Mesenchymal stem cell (in vitro differentiated cells and primary cell): ENCODE measurements around the gene PTPRN2.
"Not testable (repeated sequence)": the region's sequence is repeated elsewhere in the genome, so short reads cannot be mapped to it uniquely, and the experiment has no call there.

Experiments used
- DNase-seq: peaks from one replicate; pipeline ENCODE4 v3.0.0-alpha.2; 2013
- H2AFZ ChIP-seq: one replicate; pipeline ENCODE4 v1.6.1; 2013; ENCODE audit warnings: low read depth, mild to moderate bottlenecking, control low read depth, inconsistent platforms, low read length, moderate library complexity
- H2AK5ac ChIP-seq: 2 replicates; pipeline ENCODE4 v1.6.1; 2013; ENCODE audit warnings: low read length, moderate library complexity, mild to moderate bottlenecking, inconsistent platforms; ENCODE audit not compliant: severe bottlenecking
- H2BK120ac ChIP-seq: one replicate; pipeline ENCODE4 v1.6.1; 2013; ENCODE audit warnings: low read depth, mild to moderate bottlenecking, inconsistent platforms, low read length, moderate library complexity
- H2BK12ac ChIP-seq, 2 experiments: one replicate each; pipeline ENCODE4 v1.6.1; 2013; ENCODE audit warnings: inconsistent platforms in 2 of 2, low read length in 2 of 2, mild to moderate bottlenecking in 2 of 2, moderate library complexity in 2 of 2, control low read depth in 1 of 2
- H2BK15ac ChIP-seq: one replicate; pipeline ENCODE4 v1.6.1; 2013; ENCODE audit warnings: mild to moderate bottlenecking, low read depth, inconsistent platforms; ENCODE audit not compliant: poor library complexity, severe bottlenecking
- H2BK5ac ChIP-seq: 2 replicates; pipeline ENCODE4 v1.6.1; 2013; ENCODE audit warnings: low read depth, mild to moderate bottlenecking, low read length, control low read depth, inconsistent platforms; ENCODE audit not compliant: poor library complexity, severe bottlenecking
- H3K14ac ChIP-seq, 2 experiments: one replicate each; pipeline ENCODE4 v1.6.1; 2013; ENCODE audit warnings: inconsistent platforms in 2 of 2, low read length in 2 of 2, control low read depth in 1 of 2, mild to moderate bottlenecking in 1 of 2, moderate library complexity in 1 of 2
- H3K18ac ChIP-seq, 2 experiments: one replicate each; pipeline ENCODE4 v1.6.1; 2013; ENCODE audit warnings: inconsistent platforms in 2 of 2, low read length in 2 of 2, control low read depth in 1 of 2, low read depth in 1 of 2, mild to moderate bottlenecking in 1 of 2
- H3K23ac ChIP-seq, 2 experiments: one replicate each; pipeline ENCODE4 v1.6.1; 2013; ENCODE audit warnings: inconsistent platforms in 2 of 2, low read length in 2 of 2, mild to moderate bottlenecking in 2 of 2, moderate library complexity in 2 of 2, control low read depth in 1 of 2
- H3K27ac ChIP-seq: 2 replicates; pipeline ENCODE4 v1.5.1; 2013; ENCODE audit warnings: mild to moderate bottlenecking, moderate library complexity, low read length, control low read depth, inconsistent platforms; ENCODE audit not compliant: poor library complexity, severe bottlenecking
- H3K27me3 ChIP-seq, 2 experiments: 2 replicates each; pipeline versions ENCODE4 v1.6.1 to v1.7.0; 2013; ENCODE audit warnings: low read length in 2 of 2, mild to moderate bottlenecking in 2 of 2, moderate library complexity in 2 of 2, control low read depth in 1 of 2, inconsistent platforms in 1 of 2; ENCODE audit not compliant: control insufficient read depth in 1 of 2, insufficient read depth in 1 of 2
- H3K36me3 ChIP-seq, 2 experiments: 2 replicates each; pipeline versions ENCODE4 v1.6.1 to v1.7.0; 2013; ENCODE audit warnings: low read length in 2 of 2, control low read depth in 1 of 2, inconsistent platforms in 1 of 2, low read depth in 1 of 2, mild to moderate bottlenecking in 1 of 2; ENCODE audit not compliant: insufficient read depth in 2 of 2, control insufficient read depth in 1 of 2
- H3K4ac ChIP-seq, 2 experiments: one replicate each; pipeline ENCODE4 v1.6.1; 2013; ENCODE audit warnings: inconsistent platforms in 2 of 2, low read length in 2 of 2, mild to moderate bottlenecking in 2 of 2, moderate library complexity in 2 of 2, control low read depth in 1 of 2, low read depth in 1 of 2
- H3K4me1 ChIP-seq: 2 replicates; pipeline ENCODE4 v1.6.1; 2013; ENCODE audit warnings: low read depth, low read length, control low read depth; ENCODE audit not compliant: control insufficient read depth, insufficient read depth
- H3K4me2 ChIP-seq: 2 replicates; pipeline ENCODE4 v1.6.1; 2013; ENCODE audit warnings: low read length, mild to moderate bottlenecking, inconsistent platforms; ENCODE audit not compliant: poor library complexity, severe bottlenecking
- H3K4me3 ChIP-seq, 2 experiments: 2 replicates each; pipeline versions ENCODE4 v1.5.1 to v1.7.0; 2013; ENCODE audit warnings: low read length in 2 of 2, mild to moderate bottlenecking in 2 of 2, control low read depth in 1 of 2, low read depth in 1 of 2; ENCODE audit not compliant: insufficient read depth in 1 of 2
- H3K79me1 ChIP-seq: replicated peaks from 2 replicates; pipeline ENCODE4 v1.6.1; 2013; ENCODE audit warnings: mild to moderate bottlenecking, control low read depth, low read length, inconsistent platforms; ENCODE audit not compliant: poor library complexity, severe bottlenecking
- H3K9ac ChIP-seq: 2 replicates; pipeline ENCODE4 v1.7.0; 2013; ENCODE audit warnings: mild to moderate bottlenecking, low read length, moderate library complexity
- H3K9me3 ChIP-seq: 2 replicates; pipeline ENCODE4 v1.7.0; 2013; ENCODE audit warnings: mild to moderate bottlenecking, low read length; ENCODE audit not compliant: control insufficient read depth
- H4K8ac ChIP-seq: one replicate; pipeline ENCODE4 v1.6.1; 2013; ENCODE audit warnings: inconsistent platforms, mild to moderate bottlenecking, low read length, moderate library complexity
- H4K91ac ChIP-seq: one replicate; pipeline ENCODE4 v1.6.1; 2013; ENCODE audit warnings: mild to moderate bottlenecking, low read length, inconsistent platforms
- WGBS: methylation state at CpG from one replicate; pipeline ENCODE4 v1.1.7; 2013; ENCODE audit warnings: mixed read lengths; 5-methylcytosine and 5-hydroxymethylcytosine counted together

PTPRN2 gene

DNA sequence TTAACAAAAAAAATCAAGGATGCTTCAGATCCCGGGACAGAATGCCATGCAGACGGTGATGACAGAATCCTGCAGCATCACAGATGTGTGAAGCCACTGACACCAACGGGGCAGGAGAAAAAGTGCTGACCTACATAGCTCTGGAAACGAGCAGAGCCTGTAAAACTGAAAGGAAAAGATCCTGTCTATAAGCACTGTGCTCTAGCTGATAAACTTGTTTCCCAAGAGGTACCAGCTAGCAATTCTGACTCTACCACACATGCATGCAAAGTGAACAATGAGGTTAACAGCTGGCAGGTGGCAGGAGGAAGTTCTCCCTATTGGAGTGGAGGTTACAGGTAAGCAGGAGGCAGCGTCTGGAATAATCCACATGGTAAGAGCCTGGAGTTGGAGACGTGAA is 75.6 kb downstream of the PTPRN2 start:
- no peak overlapping the region for H2AFZ ChIP-seq
- no peak overlapping the region for H3K4ac ChIP-seq
- H3K23ac ChIP-seq: no peak overlapping the region
- no peak overlapping the region for H2BK12ac ChIP-seq
- H3K36me3 ChIP-seq: no peaks in the 10 kb centered on the region
- no peak for DNase-seq
- no peak overlapping the region for H2AK5ac ChIP-seq
- no peak overlapping the region for H3K14ac ChIP-seq
- H2BK5ac ChIP-seq: no peak overlapping the region
- H3K9ac ChIP-seq: no peak overlapping the region
- H3K18ac ChIP-seq: no peak overlapping the region
- H4K91ac ChIP-seq: no peak overlapping the region
- no peak overlapping the region for H3K27ac ChIP-seq
- no peaks in the 10 kb centered on the region for H3K4me1 ChIP-seq
- H2BK15ac ChIP-seq: no peak overlapping the region
- 54% methylated on average over 5 of the region's 6 CpGs for WGBS
- no peaks in the 10 kb centered on the region for H3K79me1 ChIP-seq
- H4K8ac ChIP-seq: no peak overlapping the region
- no peak overlapping the region for H2BK120ac ChIP-seq
- H3K9me3 ChIP-seq: peaks cover 24% of the 10 kb centered on the region
- H3K4me2 ChIP-seq: no peak overlapping the region
- no peak overlapping the region for H3K4me3 ChIP-seq
- no peaks in the 10 kb centered on the region for H3K27me3 ChIP-seq

DNA sequence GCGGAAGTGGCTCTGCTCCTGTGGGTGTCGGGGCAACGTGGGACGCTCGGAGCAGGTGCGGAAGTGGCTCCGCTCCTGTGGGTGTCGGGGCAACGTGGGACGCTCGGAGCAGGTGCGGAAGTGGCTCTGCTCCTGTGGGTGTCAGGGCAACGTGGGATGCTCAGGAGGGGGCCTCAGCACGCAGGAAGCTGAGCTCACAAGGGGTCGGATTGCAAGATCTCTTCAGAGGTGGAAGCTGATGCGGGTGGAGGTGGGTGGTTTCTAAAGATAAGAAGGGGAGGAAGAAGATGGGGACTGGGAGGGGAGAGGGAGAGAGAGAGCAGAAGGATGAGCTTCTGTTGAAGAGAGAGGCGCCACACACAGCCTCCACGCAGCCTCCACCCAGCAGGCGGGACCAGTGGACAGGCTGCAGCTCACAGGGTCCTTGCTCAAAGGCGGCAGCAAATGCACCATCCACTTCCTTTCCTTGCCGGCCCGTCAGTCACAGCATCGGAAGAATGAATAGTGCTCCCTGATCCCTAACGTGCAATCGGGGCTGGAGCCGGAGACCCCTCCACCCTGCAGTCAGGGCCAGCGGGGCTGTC is 78.7 kb downstream of the PTPRN2 start:
- no peak overlapping the region for H2BK12ac ChIP-seq
- WGBS: 85% methylated on average over 20 of the region's 27 CpGs
- no peak overlapping the region for H4K91ac ChIP-seq
- no peak overlapping the region for H3K23ac ChIP-seq
- H4K8ac ChIP-seq: no peak overlapping the region
- H3K9ac ChIP-seq: no peak overlapping the region
- no peak overlapping the region for H2AFZ ChIP-seq
- H2BK5ac ChIP-seq: no peak overlapping the region
- H3K9me3 ChIP-seq: peaks cover 40% of the 10 kb centered on the region
- no peak overlapping the region for H2AK5ac ChIP-seq
- no peak overlapping the region for H2BK120ac ChIP-seq
- H2BK15ac ChIP-seq: no peak overlapping the region
- H3K4ac ChIP-seq: no peak overlapping the region
- no peaks in the 10 kb centered on the region for H3K4me1 ChIP-seq
- no peak overlapping the region for H3K27ac ChIP-seq
- H3K36me3 ChIP-seq: no peaks in the 10 kb centered on the region
- H3K79me1 ChIP-seq: no peaks in the 10 kb centered on the region
- no peak overlapping the region for H3K4me2 ChIP-seq
- H3K18ac ChIP-seq: no peak overlapping the region
- DNase-seq: no peak
- H3K4me3 ChIP-seq: no peak overlapping the region
- no peaks in the 10 kb centered on the region for H3K27me3 ChIP-seq
- no peak overlapping the region for H3K14ac ChIP-seq

DNA sequence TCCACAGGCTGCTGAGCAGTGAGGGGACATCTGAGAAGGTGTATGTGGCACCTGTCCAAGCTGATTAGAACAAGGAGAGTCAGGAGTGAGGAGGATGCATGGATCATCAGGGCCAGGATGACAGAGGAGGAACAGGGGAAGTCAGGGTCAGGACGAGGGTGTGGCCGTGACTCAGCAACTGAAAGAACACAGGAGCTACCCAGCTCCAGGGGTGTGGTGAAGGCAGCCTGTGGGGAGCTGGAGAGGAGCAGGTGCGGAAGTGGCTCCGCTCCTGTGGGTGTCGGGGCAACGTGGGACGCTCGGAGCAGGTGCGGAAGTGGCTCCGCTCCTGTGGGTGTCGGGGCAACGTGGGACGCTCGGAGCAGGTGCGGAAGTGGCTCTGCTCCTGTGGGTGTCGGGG is 79.3 kb downstream of the PTPRN2 start:
- not testable (repeated sequence) for H3K27ac ChIP-seq, H2BK15ac ChIP-seq, H3K36me3 ChIP-seq, H2BK5ac ChIP-seq, H3K27me3 ChIP-seq, H3K79me1 ChIP-seq, H2AFZ ChIP-seq, H3K18ac ChIP-seq, H2BK120ac ChIP-seq, H2AK5ac ChIP-seq, H3K4ac ChIP-seq, H3K4me2 ChIP-seq, H2BK12ac ChIP-seq, H4K91ac ChIP-seq, H3K4me1 ChIP-seq, H4K8ac ChIP-seq, H3K23ac ChIP-seq, H3K14ac ChIP-seq, H3K4me3 ChIP-seq, H3K9ac ChIP-seq, DNase-seq
- 78% methylated on average over 4 of the region's 16 CpGs for WGBS
- H3K9me3 ChIP-seq: peaks cover 40% of the 10 kb centered on the region

DNA sequence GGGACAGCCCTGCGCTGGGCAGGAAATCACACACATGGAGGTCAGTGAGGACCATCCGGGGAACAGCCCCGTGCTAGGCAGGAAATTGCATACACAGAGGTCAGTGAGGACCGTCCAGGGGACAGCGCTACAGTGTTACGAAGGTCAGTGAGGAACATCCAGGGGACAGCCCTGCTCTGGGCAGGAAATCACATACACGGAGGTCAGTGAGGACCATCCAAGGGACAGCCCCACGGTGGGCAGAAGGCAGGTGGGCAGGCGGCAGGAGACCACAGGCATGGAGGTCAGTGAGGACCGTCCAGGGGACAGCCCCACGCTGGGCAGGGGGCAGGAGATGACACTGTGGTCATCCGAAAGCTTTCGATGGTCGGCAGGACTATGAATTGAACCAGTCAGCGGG is 79.7 kb downstream of the PTPRN2 start:
- no peak overlapping the region for H3K4ac ChIP-seq
- peaks cover 40% of the 10 kb centered on the region for H3K9me3 ChIP-seq
- no peak overlapping the region for H2AFZ ChIP-seq
- no peak overlapping the region for H3K9ac ChIP-seq
- no peak overlapping the region for H3K23ac ChIP-seq
- H3K14ac ChIP-seq: no peak overlapping the region
- WGBS: 86% methylated on average over 15 of the region's 15 CpGs
- no peak overlapping the region for H3K27ac ChIP-seq
- H2BK12ac ChIP-seq: no peak overlapping the region
- H3K27me3 ChIP-seq: no peaks in the 10 kb centered on the region
- H4K8ac ChIP-seq: no peak overlapping the region
- H2AK5ac ChIP-seq: no peak overlapping the region
- DNase-seq: no peak
- no peak overlapping the region for H4K91ac ChIP-seq
- no peak overlapping the region for H2BK15ac ChIP-seq
- H3K79me1 ChIP-seq: no peaks in the 10 kb centered on the region
- H3K36me3 ChIP-seq: no peaks in the 10 kb centered on the region
- H3K4me3 ChIP-seq: no peak overlapping the region
- no peaks in the 10 kb centered on the region for H3K4me1 ChIP-seq
- H3K18ac ChIP-seq: no peak overlapping the region
- no peak overlapping the region for H2BK120ac ChIP-seq
- H3K4me2 ChIP-seq: no peak overlapping the region
- H2BK5ac ChIP-seq: no peak overlapping the region
